Liver (tissue), 2 donors: ENCODE measurements around the gene CORO2A.

Experiments
- ATF3 ChIP-seq: IDR thresholded peaks from 2 replicates; pipeline ENCODE4 v1.6.1; 2016; ENCODE audit warnings: antibody characterized with exemption
- JUND ChIP-seq, 2 donors: IDR thresholded peaks; 2 replicates each; pipeline ENCODE4 v1.6.1; 2016; ENCODE audit warnings: antibody characterized with exemption in 2 of 2
- RAD21 ChIP-seq, 2 donors: IDR thresholded peaks; 2 replicates each; pipeline ENCODE4 v1.6.1; 2016; ENCODE audit warnings: antibody characterized with exemption in 2 of 2, mild to moderate bottlenecking in 2 of 2
- donor health status: healthy.

GRCh38 chr9:98193336-98193944, 1.0 kb upstream of the CORO2A start:
- no peak for TF ChIP-seq JUND (IDR thresholded peaks at IDR 0.05)
- TF ChIP-seq ATF3, result no peak
- no peak for TF ChIP-seq RAD21 (IDR thresholded peaks at IDR 0.05)
